ENCODE data around the gene RAPGEF5. TPM values are rescaled to one million over a fixed set of nuclear protein-coding genes. Genes with fewer than 3 reads are reported as not detected.

The RAPGEF5 gene
- total RNA-seq, 5 donors from 2014 or later (not counting 1 experiment from before 2014, with no cell fraction given) = 0.12 to 2.4 (median 0.61) TPM

DNA sequence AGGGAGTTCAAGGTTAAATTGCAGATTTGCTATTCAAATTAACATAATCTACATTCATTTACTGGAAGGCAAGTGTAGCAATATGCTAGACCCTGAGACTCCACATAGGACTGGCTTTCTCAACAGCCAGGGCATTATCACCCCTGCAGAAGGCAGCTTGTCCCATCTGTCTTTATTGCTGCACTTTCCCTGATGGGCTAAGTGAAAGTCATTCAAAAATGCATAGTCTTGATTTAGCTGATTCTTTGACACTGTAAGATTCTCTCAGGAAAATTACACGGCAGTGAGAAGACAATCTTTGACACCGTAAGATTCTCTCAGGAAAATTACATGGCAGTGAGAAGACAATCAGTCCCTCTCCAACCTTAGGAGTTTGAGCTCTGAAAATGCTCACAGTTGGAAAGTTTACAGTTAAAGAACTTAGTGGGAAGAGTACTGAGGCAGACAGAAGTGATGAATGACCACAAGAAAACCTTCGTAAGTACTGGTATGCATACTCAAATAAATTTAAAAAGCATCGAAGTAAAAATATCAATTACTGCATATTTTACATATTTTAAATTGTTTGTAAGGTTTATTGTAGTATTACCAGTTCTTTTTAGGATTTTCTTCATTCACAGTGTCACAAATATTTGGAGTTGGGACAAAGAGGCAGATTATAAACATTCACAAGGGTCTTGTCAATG, 88.9 kb downstream of the RAPGEF5 start:
- Mint-ChIP-seq H3K36me3 (no peaks in the 10 kb centered on the region), H3K27ac (no peak overlapping the region), H3K4me3 (no peak overlapping the region), H3K9me3 (no peaks in the 10 kb centered on the region), H3K4me1 (peaks cover 6 to 10% (median 10%) of the 10 kb centered on the region in 3 donors), H3K27me3 (peaks cover 6% of the 10 kb centered on the region in 2 donors)
- ChIA-PET POLR2A (interaction anchor here in 1 of 2 donors (0.5 kb wide), 1 partner anchor 14 kb away, joined by 6 read pairs; no protein-coding TSS in a partner anchor), CTCF (interaction anchor here in 1 of 2 donors (0.5 kb wide), 1 partner anchor 31 kb away, joined by 5 read pairs; no protein-coding TSS in a partner anchor)
- H3K4me3 ChIP-seq (ENCODE audit: control insufficient read depth in 1 of 2, extremely low read depth in 1 of 2, low read length in 1 of 2) = no peak overlapping the region
- no peak overlapping the region for H3K27ac ChIP-seq (ENCODE audit: low read length)
- DNase-seq (no peak), ATAC-seq (replicated peaks in 1 of 4) (no peak)
- no peaks in the 10 kb centered on the region for H3K27me3 ChIP-seq (replicated peaks in 1 of 2; ENCODE audit: control insufficient read depth in 2 of 2, extremely low read depth in 1 of 2, insufficient read depth in 2 of 2, low read length in 1 of 2)
- no peaks in the 10 kb centered on the region for H3K9me3 ChIP-seq
- no peaks in the 10 kb centered on the region for H3K36me3 ChIP-seq (ENCODE audit: control insufficient read depth in 2 of 2, extremely low read depth in 1 of 2, insufficient read depth in 1 of 2, low read length in 1 of 2)
- 100% methylated on average over 1 of the region's 4 CpGs for WGBS (ENCODE audit: insufficient coverage)
- peaks cover 0 to 3% of the 10 kb centered on the region in 2 experiments for H3K4me1 ChIP-seq (ENCODE audit: control insufficient read depth in 1 of 2, extremely low read depth in 1 of 2, insufficient read depth in 2 of 2, low read length in 2 of 2)

DNA sequence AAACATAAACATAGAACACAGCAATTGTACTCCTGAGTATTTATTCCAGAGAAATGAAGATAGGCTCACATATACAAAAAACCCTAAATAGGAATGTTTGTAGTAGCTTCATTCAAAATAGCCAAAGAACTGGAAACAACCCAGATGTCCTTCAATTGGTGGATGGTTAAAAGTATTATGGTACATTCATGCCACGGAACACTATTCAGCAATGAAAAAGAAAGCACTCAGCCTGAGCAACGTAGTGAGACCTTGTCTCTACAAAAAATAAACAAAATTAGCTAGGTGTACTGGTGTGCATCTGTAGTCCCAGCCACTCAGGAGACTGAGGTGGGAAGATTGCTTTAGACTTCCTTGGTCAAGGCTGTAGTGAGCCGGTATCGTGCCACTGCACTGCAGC, 94.4 kb downstream of the RAPGEF5 start:
- no CpG with 5 or more reads among the region's 4 CpGs for WGBS (ENCODE audit: insufficient coverage)
- Mint-ChIP-seq H3K27me3 (peaks cover 4% of the 10 kb centered on the region in 2 donors), H3K27ac (no peak overlapping the region), H3K4me1 (no peaks in the 10 kb centered on the region), H3K36me3 (no peaks in the 10 kb centered on the region), H3K9me3 (no peaks in the 10 kb centered on the region), H3K4me3 (no peak overlapping the region)
- no peaks in the 10 kb centered on the region for H3K36me3 ChIP-seq (ENCODE audit: control insufficient read depth in 2 of 2, extremely low read depth in 1 of 2, insufficient read depth in 1 of 2, low read length in 1 of 2)
- H3K4me3 ChIP-seq (ENCODE audit: control insufficient read depth in 1 of 2, extremely low read depth in 1 of 2, low read length in 1 of 2) = no peak overlapping the region
- H3K4me1 ChIP-seq (ENCODE audit: control insufficient read depth in 1 of 2, extremely low read depth in 1 of 2, insufficient read depth in 2 of 2, low read length in 2 of 2) = no peaks in the 10 kb centered on the region
- H3K27ac ChIP-seq (ENCODE audit: low read length) = no peak overlapping the region
- H3K9me3 ChIP-seq = no peaks in the 10 kb centered on the region
- H3K27me3 ChIP-seq (replicated peaks in 1 of 2; ENCODE audit: control insufficient read depth in 2 of 2, extremely low read depth in 1 of 2, insufficient read depth in 2 of 2, low read length in 1 of 2) = no peaks in the 10 kb centered on the region
- POLR2A ChIA-PET = no interaction called here
- DNase-seq (no peak), ATAC-seq (replicated peaks in 1 of 4) (no peak)
- CTCF ChIA-PET = no interaction called here

DNA sequence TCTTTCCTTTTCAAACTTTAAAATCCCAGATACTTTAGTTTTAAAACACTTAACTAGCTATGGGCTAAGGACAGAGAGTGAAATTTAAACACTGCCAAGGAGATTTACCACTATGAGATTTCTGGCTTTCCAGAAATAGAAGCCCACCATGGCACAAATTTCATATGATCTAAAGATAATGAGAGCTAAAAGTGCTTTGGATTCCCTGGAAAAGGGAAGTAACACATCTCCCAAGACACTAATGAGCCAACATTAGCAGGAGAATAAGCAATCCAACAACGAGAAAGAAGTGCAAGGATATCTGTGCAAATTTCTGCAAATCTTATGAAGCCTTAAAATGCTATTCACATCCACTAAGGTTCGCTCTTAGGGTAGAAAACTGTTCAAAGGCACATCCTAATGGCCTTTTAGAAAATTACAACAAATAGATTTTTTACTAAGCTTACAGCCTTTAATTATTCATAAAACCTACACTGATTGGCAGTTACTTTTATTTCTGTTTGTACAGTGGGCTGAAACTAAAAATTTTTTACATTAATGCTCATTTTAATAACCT, 100.3 kb downstream of the RAPGEF5 start:
- DNase-seq = no peak
- H3K36me3 ChIP-seq (ENCODE audit: control insufficient read depth in 2 of 2, extremely low read depth in 1 of 2, insufficient read depth in 1 of 2, low read length in 1 of 2) = no peaks in the 10 kb centered on the region
- Mint-ChIP-seq H3K4me3 (no peak overlapping the region), H3K27ac (no peak overlapping the region), H3K4me1 (no peaks in the 10 kb centered on the region), H3K36me3 (no peaks in the 10 kb centered on the region), H3K27me3 (peaks cover 6 to 7% of the 10 kb centered on the region in 2 donors), H3K9me3 (no peaks in the 10 kb centered on the region)
- no peak for ATAC-seq (replicated peaks in 1 of 4)
- POLR2A ChIA-PET = no interaction called here
- H3K4me3 ChIP-seq (ENCODE audit: control insufficient read depth in 1 of 2, extremely low read depth in 1 of 2, low read length in 1 of 2) = no peak overlapping the region
- 56% methylated on average over 1 of the region's 2 CpGs for WGBS (ENCODE audit: insufficient coverage)
- H3K27ac ChIP-seq (ENCODE audit: low read length) = no peak overlapping the region
- H3K27me3 ChIP-seq (replicated peaks in 1 of 2; ENCODE audit: control insufficient read depth in 2 of 2, extremely low read depth in 1 of 2, insufficient read depth in 2 of 2, low read length in 1 of 2) = no peaks in the 10 kb centered on the region
- CTCF ChIA-PET = no interaction called here
- no peaks in the 10 kb centered on the region for H3K4me1 ChIP-seq (ENCODE audit: control insufficient read depth in 1 of 2, extremely low read depth in 1 of 2, insufficient read depth in 2 of 2, low read length in 2 of 2)
- no peaks in the 10 kb centered on the region for H3K9me3 ChIP-seq

DNA sequence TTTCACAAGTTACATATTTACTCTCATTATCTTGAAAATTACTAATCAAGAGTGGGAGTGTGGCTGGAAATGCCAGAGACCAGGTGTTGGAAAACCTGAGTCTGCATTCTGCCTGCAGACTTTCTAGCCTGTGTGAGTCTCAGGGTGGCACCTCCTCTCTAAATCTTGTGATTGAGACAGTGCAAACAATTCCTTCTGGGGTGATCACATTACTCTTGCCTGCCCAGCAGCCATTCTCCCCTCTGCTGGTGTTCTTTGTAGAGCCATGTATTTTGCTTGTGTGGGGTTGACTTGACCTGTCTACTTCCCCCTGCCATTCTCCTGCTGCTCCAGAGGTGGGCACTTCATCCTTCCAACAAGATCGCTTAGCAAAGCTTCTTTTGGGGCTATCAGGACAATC, 101.1 kb downstream of the RAPGEF5 start:
- Histone ChIP-seq H3K9me3 (no peaks in the 10 kb centered on the region), H3K27ac (ENCODE audit: low read length) (no peak overlapping the region), H3K4me1 (ENCODE audit: control insufficient read depth in 1 of 2, extremely low read depth in 1 of 2, insufficient read depth in 2 of 2, low read length in 2 of 2) (no peaks in the 10 kb centered on the region), H3K36me3 (ENCODE audit: control insufficient read depth in 2 of 2, extremely low read depth in 1 of 2, insufficient read depth in 1 of 2, low read length in 1 of 2) (no peaks in the 10 kb centered on the region), H3K27me3 (replicated peaks in 1 of 2; ENCODE audit: control insufficient read depth in 2 of 2, extremely low read depth in 1 of 2, insufficient read depth in 2 of 2, low read length in 1 of 2) (no peaks in the 10 kb centered on the region), H3K4me3 (ENCODE audit: control insufficient read depth in 1 of 2, extremely low read depth in 1 of 2, low read length in 1 of 2) (no peak overlapping the region)
- ATAC-seq (replicated peaks in 1 of 4) (no peak), DNase-seq (no peak)
- no peaks in the 10 kb centered on the region for H3K36me3 Mint-ChIP-seq
- ChIA-PET CTCF (interaction anchor here in 1 of 2 donors (0.7 kb wide), 1 partner anchor 141 kb away, joined by 3 read pairs; no protein-coding TSS in a partner anchor), POLR2A (no interaction called here)
- WGBS (ENCODE audit: insufficient coverage) = no CpG with 5 or more reads among the region's 1 CpG
- H3K4me3 Mint-ChIP-seq = no peak overlapping the region
- H3K27ac Mint-ChIP-seq = no peak overlapping the region
- H3K27me3 Mint-ChIP-seq = peaks cover 6 to 7% of the 10 kb centered on the region in 2 donors
- no peaks in the 10 kb centered on the region for H3K4me1 Mint-ChIP-seq
- H3K9me3 Mint-ChIP-seq = no peaks in the 10 kb centered on the region

DNA sequence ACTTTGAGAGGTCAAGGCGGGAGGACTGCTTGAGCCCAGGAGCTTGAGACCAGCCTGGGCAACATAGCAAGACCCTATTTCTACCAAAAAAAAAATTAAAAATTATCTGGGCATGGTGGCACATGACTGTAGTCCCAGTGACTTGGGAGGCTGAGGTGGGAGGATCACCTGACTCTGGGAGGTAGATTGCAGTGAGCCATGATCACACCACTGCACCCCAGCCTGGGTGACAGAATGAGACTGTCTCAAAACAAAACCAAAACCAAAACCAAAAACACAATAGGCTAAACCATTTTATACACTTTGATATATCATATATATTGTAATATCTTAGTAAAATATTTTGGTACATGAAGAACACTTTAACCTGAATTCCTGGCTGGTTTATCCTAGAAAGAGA, 101.6 kb downstream of the RAPGEF5 start:
- Mint-ChIP-seq H3K9me3 (no peaks in the 10 kb centered on the region), H3K27ac (no peak overlapping the region), H3K4me1 (no peaks in the 10 kb centered on the region), H3K4me3 (no peak overlapping the region), H3K27me3 (peaks cover 6 to 7% of the 10 kb centered on the region in 2 donors), H3K36me3 (no peaks in the 10 kb centered on the region)
- ChIA-PET POLR2A (no interaction called here), CTCF (interaction anchor here in 1 of 2 donors (0.7 kb wide), 1 partner anchor 141 kb away, joined by 3 read pairs; no protein-coding TSS in a partner anchor)
- H3K4me3 ChIP-seq (ENCODE audit: control insufficient read depth in 1 of 2, extremely low read depth in 1 of 2, low read length in 1 of 2) = no peak overlapping the region
- DNase-seq (no peak), ATAC-seq (replicated peaks in 1 of 4) (no peak)
- no peaks in the 10 kb centered on the region for H3K27me3 ChIP-seq (replicated peaks in 1 of 2; ENCODE audit: control insufficient read depth in 2 of 2, extremely low read depth in 1 of 2, insufficient read depth in 2 of 2, low read length in 1 of 2)
- no peaks in the 10 kb centered on the region for H3K36me3 ChIP-seq (ENCODE audit: control insufficient read depth in 2 of 2, extremely low read depth in 1 of 2, insufficient read depth in 1 of 2, low read length in 1 of 2)
- no peaks in the 10 kb centered on the region for H3K4me1 ChIP-seq (ENCODE audit: control insufficient read depth in 1 of 2, extremely low read depth in 1 of 2, insufficient read depth in 2 of 2, low read length in 2 of 2)
- no peak overlapping the region for H3K27ac ChIP-seq (ENCODE audit: low read length)
- H3K9me3 ChIP-seq = no peaks in the 10 kb centered on the region
- no CpG with 5 or more reads among the region's 1 CpG for WGBS (ENCODE audit: insufficient coverage)

DNA sequence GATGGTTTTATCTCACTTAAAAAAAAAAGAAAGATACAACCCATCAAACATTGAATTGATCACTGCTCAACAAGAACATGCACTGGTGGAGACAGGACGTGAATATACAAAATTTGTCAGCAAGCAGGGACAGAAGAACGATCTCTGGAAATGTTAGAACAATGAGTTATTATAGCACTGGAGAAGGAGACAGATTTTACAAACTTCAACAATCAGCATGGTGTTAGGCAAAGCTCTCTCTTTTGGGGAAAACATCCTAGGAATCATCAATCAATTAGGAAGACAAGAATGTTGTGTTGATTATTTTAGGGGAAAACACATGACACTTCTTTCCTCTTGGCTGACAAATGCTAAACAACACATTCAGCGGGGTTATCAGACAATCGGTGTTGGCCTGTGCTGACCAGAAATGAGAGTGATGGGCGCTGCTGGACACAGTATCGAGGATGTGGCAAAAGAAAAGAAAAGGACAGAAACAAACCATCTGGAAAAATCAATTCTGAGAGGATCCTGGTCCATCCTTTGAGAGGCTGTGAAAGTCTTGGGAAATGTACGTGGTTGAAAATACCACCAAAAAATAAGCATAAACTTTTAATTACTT, 103.9 kb downstream of the RAPGEF5 start:
- Mint-ChIP-seq H3K36me3 (no peaks in the 10 kb centered on the region), H3K27ac (no peak overlapping the region), H3K27me3 (peaks cover 3 to 6% of the 10 kb centered on the region in 2 donors), H3K4me1 (no peaks in the 10 kb centered on the region), H3K4me3 (no peak overlapping the region), H3K9me3 (no peaks in the 10 kb centered on the region)
- ChIA-PET POLR2A (no interaction called here), CTCF (no interaction called here)
- Histone ChIP-seq H3K9me3 (no peaks in the 10 kb centered on the region), H3K27ac (ENCODE audit: low read length) (no peak overlapping the region), H3K4me3 (ENCODE audit: control insufficient read depth in 1 of 2, extremely low read depth in 1 of 2, low read length in 1 of 2) (no peak overlapping the region), H3K4me1 (ENCODE audit: control insufficient read depth in 1 of 2, extremely low read depth in 1 of 2, insufficient read depth in 2 of 2, low read length in 2 of 2) (no peaks in the 10 kb centered on the region), H3K36me3 (ENCODE audit: control insufficient read depth in 2 of 2, extremely low read depth in 1 of 2, insufficient read depth in 1 of 2, low read length in 1 of 2) (no peaks in the 10 kb centered on the region), H3K27me3 (replicated peaks in 1 of 2; ENCODE audit: control insufficient read depth in 2 of 2, extremely low read depth in 1 of 2, insufficient read depth in 2 of 2, low read length in 1 of 2) (no peaks in the 10 kb centered on the region)
- DNase-seq = no peak
- 94% methylated on average over 3 of the region's 7 CpGs for WGBS (ENCODE audit: insufficient coverage)
- ATAC-seq (replicated peaks in 1 of 4) = no peak
